Panc1 (cell line): ENCODE results near the gene RAB27B. TPM values are rescaled to one million over a fixed set of nuclear protein-coding genes. Genes with fewer than 3 reads are reported as not detected.

Experiments used
- ATAC-seq: fragments of 200-7000 bp; cut with Tn5 transposase; 2 replicates; pipeline ENCODE4 v1.9.1; 2020; ENCODE audit warnings: mild to moderate bottlenecking, moderate library complexity
- BruUV-seq: library from RNA; stranded (reverse); fragments of 400-500 nt; replicated peaks from 2 replicates; lab custom pipeline; 2021; lab: Mats Ljungman, UMichigan
- CTCF ChIA-PET: fragments of 300-600 bp; sonication (Branson Sonifier 250); formaldehyde crosslinking; loops from one replicate; lab custom pipeline; 2022; ENCODE audit warnings: antibody characterized with exemption; lab: Charles Lee
- POLR2A ChIA-PET: fragments of 300-600 bp; sonication (Branson Sonifier 250); formaldehyde crosslinking; loops from one replicate; lab custom pipeline; 2022; ENCODE audit warnings: antibody characterized with exemption; lab: Charles Lee
- DNase-seq: peaks from one replicate; pipeline ENCODE4 v3.0.0-alpha.2; 2010; ENCODE audit warnings: low read depth, low spot score
- H3K27ac ChIP-seq: 2 replicates; pipeline ENCODE4 v1.5.1; 2011; ENCODE audit warnings: mild to moderate bottlenecking, low read length, inconsistent platforms
- H3K27me3 ChIP-seq: fragments of 200-500 bp; sonication (Bioruptor generic); 2 replicates; pipeline ENCODE4 v1.6.0; 2014; ENCODE audit warnings: low read length, inconsistent platforms; ENCODE audit not compliant: control insufficient read depth, insufficient read depth
- H3K36me3 ChIP-seq: fragments of 200-500 bp; sonication (Bioruptor generic); 2 replicates; pipeline ENCODE4 v1.5.1; 2014; ENCODE audit warnings: inconsistent platforms, mild to moderate bottlenecking, low read length, moderate library complexity; ENCODE audit not compliant: control insufficient read depth, insufficient read depth
- H3K4me1 ChIP-seq: 2 replicates; pipeline ENCODE4 v1.5.1; 2011; ENCODE audit warnings: inconsistent platforms, mild to moderate bottlenecking, low read length, moderate library complexity; ENCODE audit not compliant: control insufficient read depth, insufficient read depth
- H3K4me3 ChIP-seq, 2 experiments: 2 replicates each; pipeline ENCODE4 v1.5.1; 2011 to 2012; ENCODE audit warnings: low read depth in 2 of 2, low read length in 2 of 2, mild to moderate bottlenecking in 2 of 2, inconsistent platforms in 1 of 2, moderate library complexity in 1 of 2
- H3K9me3 ChIP-seq: fragments of 200-500 bp; sonication (Bioruptor generic); 2 replicates; pipeline ENCODE4 v1.5.1; 2014; ENCODE audit warnings: low read depth, mild to moderate bottlenecking, inconsistent platforms, low read length, moderate library complexity; ENCODE audit not compliant: control insufficient read depth, insufficient read depth
- CTCF ChIP-seq: fragments of 450-650 bp; IDR thresholded peaks from 2 replicates; pipeline ENCODE4 v1.5.1; 2017; ENCODE audit warnings: mild to moderate bottlenecking
- POLR2AphosphoS5 ChIP-seq: IDR thresholded peaks from 2 replicates; pipeline ENCODE4 v1.6.1; 2012; ENCODE audit warnings: mild to moderate bottlenecking, low read depth, low read length, moderate library complexity
- REST ChIP-seq, 2 experiments: IDR thresholded peaks; 2 replicates each; pipeline ENCODE4 v1.6.1; 2011 to 2012; ENCODE audit warnings: low read depth in 2 of 2, control low read depth in 1 of 2, low read length in 1 of 2, mild to moderate bottlenecking in 1 of 2, moderate library complexity in 1 of 2; ENCODE audit not compliant: insufficient read depth in 1 of 2
- SIN3A ChIP-seq: IDR thresholded peaks from 2 replicates; pipeline ENCODE4 v1.6.1; 2012; ENCODE audit warnings: low read depth, mild to moderate bottlenecking, low read length, moderate library complexity, borderline replicate concordance; ENCODE audit not compliant: insufficient read depth
- TCF7L2 ChIP-seq: IDR thresholded peaks from 2 replicates; pipeline ENCODE4 v1.6.1; 2011; ENCODE audit warnings: mild to moderate bottlenecking, low read depth, low read length, inconsistent platforms
- in situ Hi-C: cut with HindIII; loops from 2 replicates; pipeline ENCODE4 v1.10.0; 2016; ENCODE audit warnings: low sequenced_read_pairs, low pct_unique_long_range_greater_than_20kb
- intact Hi-C: fragments of 100-400 bp; cut with micrococcal nuclease; formaldehyde crosslinking; loops from one replicate; pipeline ENCODE4 v1.10.0; 2022; ENCODE audit not compliant: unreplicated experiment
- total RNA-seq: library from RNA; stranded (reverse); gene quantifications from one replicate; pipeline ENCODE4 v1.2.1, GENCODE V29; 2021; ENCODE audit not compliant: unreplicated experiment

Gene RAB27B
- total RNA-seq, 1 experiment from 2014 or later = 3.9 TPM

GRCh38 chr18:54873884-54874255 lies 45.6 kb downstream of the RAB27B start:
- TF ChIP-seq CTCF = no peak
- no peak for TF ChIP-seq REST (IDR thresholded peaks at IDR 0.05; ENCODE audit: insufficient read depth in 1 of 2, low read depth in 2 of 2, low read length in 1 of 2)
- no peak for TF ChIP-seq TCF7L2
- TF ChIP-seq POLR2AphosphoS5 = no peak
- TF ChIP-seq SIN3A = no peak
- POLR2A ChIA-PET = no interaction called here
- H3K27me3 ChIP-seq = no peaks in the 10 kb centered on the region
- no peaks in the 10 kb centered on the region for H3K4me1 ChIP-seq
- in situ Hi-C loops = no loop called here
- ATAC-seq (no peak), DNase-seq (no peak)
- intact Hi-C loops = no loop called here
- BruUV-seq = no TSS peak
- no peak overlapping the region for H3K27ac ChIP-seq
- CTCF ChIA-PET = no interaction called here
- H3K36me3 ChIP-seq = no peaks in the 10 kb centered on the region
- H3K9me3 ChIP-seq = no peaks in the 10 kb centered on the region
- no peak overlapping the region for H3K4me3 ChIP-seq

GRCh38 chr18:54875063-54875462 lies 46.8 kb downstream of the RAB27B start:
- Histone ChIP-seq H3K4me3 (no peak overlapping the region), H3K36me3 (no peaks in the 10 kb centered on the region), H3K27ac (no peak overlapping the region), H3K4me1 (no peaks in the 10 kb centered on the region), H3K9me3 (no peaks in the 10 kb centered on the region), H3K27me3 (no peaks in the 10 kb centered on the region)
- no peak for TF ChIP-seq REST (IDR thresholded peaks at IDR 0.05; ENCODE audit: insufficient read depth in 1 of 2, low read depth in 2 of 2, low read length in 1 of 2)
- TF ChIP-seq SIN3A = no peak
- TF ChIP-seq TCF7L2 = no peak
- TF ChIP-seq POLR2AphosphoS5 = no peak
- no peak for TF ChIP-seq CTCF
- in situ Hi-C loops (no loop called here), intact Hi-C loops (no loop called here)
- DNase-seq = no peak
- CTCF ChIA-PET = no interaction called here
- no TSS peak for BruUV-seq
- no peak for ATAC-seq
- POLR2A ChIA-PET = no interaction called here
